SK-N-SH (cell line): Measurements from ENCODE around the gene KCTD7. TPM values are rescaled to one million over a fixed set of nuclear protein-coding genes. Genes with fewer than 3 reads are reported as not detected.

Experiments used
- CTCF ChIA-PET: fragments of 300-600, 350-600 bp; formaldehyde crosslinking; extraction: SDS; loops from one replicate; lab custom pipeline; 2021; lab: Yijun Ruan, JAX
- POLR2A ChIA-PET: fragments of 350-600 bp; sonication (Branson Sonifier 250); formaldehyde crosslinking; extraction: SDS; loops from one replicate; lab custom pipeline; 2020; ENCODE audit warnings: antibody characterized with exemption, inconsistent platforms; lab: Yijun Ruan, JAX
- DNase-seq: peaks from one replicate; pipeline ENCODE4 v3.0.0; 2012
- H2AFZ ChIP-seq: fragments of 200-600 bp; sonication (generic); 2 replicates; pipeline ENCODE4 v1.8.1; 2016; ENCODE audit warnings: antibody characterized with exemption, mild to moderate bottlenecking, low read depth
- H3F3A ChIP-seq: fragments of 200-600 bp; sonication (generic); replicated peaks from 2 replicates; pipeline ENCODE3; 2016; ENCODE audit warnings: antibody characterized with exemption, mild to moderate bottlenecking; ENCODE audit not compliant: insufficient read depth
- H3K27ac ChIP-seq, 2 experiments: fragments of 200-500 bp in 1 of 2; fragments of 200-600 bp in 1 of 2; sonication (Bioruptor generic) in 1 of 2; sonication (generic), shearing (Covaris generic) in 1 of 2; 2 replicates each; pipeline versions ENCODE4 v1.5.1 to v1.6.1; 2014 to 2016; ENCODE audit warnings: low read depth in 2 of 2, inconsistent platforms in 1 of 2, low read length in 1 of 2, mild to moderate bottlenecking in 1 of 2, mixed read lengths in 1 of 2
- H3K27me3 ChIP-seq: fragments of 200-600 bp; sonication (generic), shearing (Covaris generic); 2 replicates; pipeline ENCODE4 v1.6.1; 2016; ENCODE audit warnings: mixed run types; ENCODE audit not compliant: insufficient read depth
- H3K36me3 ChIP-seq, 2 experiments: fragments of 200-500 bp in 1 of 2; fragments of 200-600 bp in 1 of 2; sonication (Bioruptor generic) in 1 of 2; sonication (generic) in 1 of 2; replicated peaks in 1 of 2; 2 replicates each; pipeline versions ENCODE3 to v1.5.1; 2014 to 2016; ENCODE audit warnings: low read length in 1 of 2, mild to moderate bottlenecking in 1 of 2; ENCODE audit not compliant: insufficient read depth in 2 of 2, control insufficient read depth in 1 of 2
- H3K4me1 ChIP-seq, 2 experiments: fragments of 200-500 bp in 1 of 2; fragments of 200-600 bp in 1 of 2; sonication (Bioruptor generic) in 1 of 2; sonication (generic), shearing (Covaris generic) in 1 of 2; 2 replicates each; pipeline versions ENCODE4 v1.5.1 to v1.6.1; 2014 to 2016; ENCODE audit warnings: low read depth in 1 of 2, low read length in 1 of 2, mixed run types in 1 of 2; ENCODE audit not compliant: insufficient read depth in 2 of 2, control insufficient read depth in 1 of 2
- H3K4me2 ChIP-seq: fragments of 200-600 bp; sonication (generic), shearing (Covaris generic); 2 replicates; pipeline ENCODE4 v1.6.1; 2017; ENCODE audit warnings: mixed run types
- H3K4me3 ChIP-seq, 2 experiments: fragments of 200-500 bp in 1 of 2; fragments of 200-600 bp in 1 of 2; sonication (Bioruptor generic) in 1 of 2; sonication (generic), shearing (Covaris generic) in 1 of 2; 2 replicates each; pipeline versions ENCODE4 v1.5.1 to v1.8.1; 2014 to 2016; ENCODE audit warnings: low read depth in 2 of 2, inconsistent platforms in 1 of 2, low read length in 1 of 2, mild to moderate bottlenecking in 1 of 2, mixed read lengths in 1 of 2, moderate library complexity in 1 of 2
- H3K79me2 ChIP-seq: fragments of 200-600 bp; sonication (generic); 2 replicates; pipeline ENCODE4 v1.8.1; 2017; ENCODE audit warnings: mild to moderate bottlenecking; ENCODE audit not compliant: insufficient read depth
- H3K9ac ChIP-seq: fragments of 200-600 bp; sonication (generic); 2 replicates; pipeline ENCODE4 v1.6.1; 2017; ENCODE audit warnings: mixed run types
- H3K9me2 ChIP-seq: fragments of 200-600 bp; sonication (generic); 2 replicates; pipeline ENCODE4 v1.6.1; 2017; ENCODE audit warnings: mixed run types
- H3K9me3 ChIP-seq: fragments of 200-600 bp; sonication (generic); 2 replicates; pipeline ENCODE4 v1.6.1; 2017; ENCODE audit warnings: mixed run types, mild to moderate bottlenecking, moderate library complexity
- H4K20me1 ChIP-seq: fragments of 200-600 bp; sonication (generic); 2 replicates; pipeline ENCODE4 v1.6.1; 2017; ENCODE audit warnings: mild to moderate bottlenecking, mixed run types; ENCODE audit not compliant: insufficient read depth
- CTCF ChIP-seq: fragments of 200-600 bp; sonication (generic); IDR thresholded peaks from 2 replicates; pipeline ENCODE4 v1.6.1; 2017; ENCODE audit warnings: antibody characterized with exemption, mild to moderate bottlenecking, moderate library complexity
- ELF1 ChIP-seq: IDR thresholded peaks from 2 replicates; pipeline ENCODE4 v1.4.0; 2012
- EP300 ChIP-seq, 2 experiments: IDR thresholded peaks; 2 replicates each; pipeline versions ENCODE4 v1.4.0 to v1.6.1; 2012; ENCODE audit warnings: borderline replicate concordance in 1 of 2, low read depth in 1 of 2, low read length in 1 of 2
- EZH2phosphoT487 ChIP-seq: fragments of 200-600 bp; sonication (generic); IDR thresholded peaks from 2 replicates; pipeline ENCODE4 v1.6.1; 2017; ENCODE audit warnings: low read depth, mixed run types, mild to moderate bottlenecking, antibody characterized with exemption, moderate library complexity, borderline replicate concordance
- FOSL2 ChIP-seq: IDR thresholded peaks from 2 replicates; pipeline ENCODE4 v1.4.0; 2012; ENCODE audit warnings: low read depth, mild to moderate bottlenecking, moderate library complexity, borderline replicate concordance
- GABPA ChIP-seq: IDR thresholded peaks from 2 replicates; pipeline ENCODE4 v1.4.0; 2012; ENCODE audit warnings: low read depth, mild to moderate bottlenecking
- MAX ChIP-seq: IDR thresholded peaks from 2 replicates; pipeline ENCODE4 v1.4.0; 2012; ENCODE audit warnings: low read depth
- NFIC ChIP-seq: IDR thresholded peaks from 2 replicates; pipeline ENCODE4 v1.4.0; 2012; ENCODE audit warnings: borderline replicate concordance
- NRF1 ChIP-seq: IDR thresholded peaks from 2 replicates; pipeline ENCODE4 v1.6.1; 2012; ENCODE audit warnings: low read depth, mild to moderate bottlenecking, low read length
- PBX3 ChIP-seq: IDR thresholded peaks from 2 replicates; pipeline ENCODE4; 2012
- RCOR1 ChIP-seq: fragments of 150-350 bp; IDR thresholded peaks from 2 replicates; pipeline ENCODE4 v1.6.1; 2017; ENCODE audit warnings: antibody characterized with exemption, low read length
- REST ChIP-seq: IDR thresholded peaks from 2 replicates; pipeline ENCODE4 v1.6.1; 2012; ENCODE audit warnings: mild to moderate bottlenecking, low read depth, low read length, moderate library complexity
- SIN3A ChIP-seq: IDR thresholded peaks from 2 replicates; pipeline ENCODE4 v1.6.1; 2012; ENCODE audit warnings: low read depth, mild to moderate bottlenecking, low read length, moderate library complexity, borderline replicate concordance
- WGBS: methylation state at CpG from one replicate; pipeline ENCODE4 v1.1.6; 2017; ENCODE audit warnings: low lambda C conversion rate; 5-methylcytosine and 5-hydroxymethylcytosine counted together
- polyA plus RNA-seq, 3 experiments: library from polyadenylated mRNA; depleted of rRNA; stranded (reverse); fragments of >200 nt; gene quantifications; 2 replicates each; pipeline ENCODE4 v1.2.3, GENCODE V29; 2012

KCTD7 gene
- polyA plus RNA-seq, 1 of the 3 experiments (the other 2 are of a cell fraction): 19.5 TPM

- no peaks in the 10 kb centered on the region for H3K9me3 ChIP-seq
- no peaks in the 10 kb centered on the region for H3F3A ChIP-seq
- no peaks in the 10 kb centered on the region for H4K20me1 ChIP-seq
- no peak overlapping the region for H3K4me3 ChIP-seq
- no peak for TF ChIP-seq EZH2phosphoT487
- TF ChIP-seq MAX: no peak
- TF ChIP-seq NFIC: no peak
- TF ChIP-seq EP300 (IDR thresholded peaks at IDR 0.05; ENCODE audit: borderline replicate concordance in 1 of 2, low read depth in 1 of 2, low read length in 1 of 2): no peak
- TF ChIP-seq PBX3: no peak
- TF ChIP-seq NRF1: no peak
- no peak for TF ChIP-seq GABPA
- no peak for TF ChIP-seq CTCF
- no peak for TF ChIP-seq FOSL2
- TF ChIP-seq RCOR1: no peak
- TF ChIP-seq ELF1: no peak
- TF ChIP-seq REST: no peak
- TF ChIP-seq SIN3A: no peak
- H2AFZ ChIP-seq: no peak overlapping the region
- no peak for DNase-seq
- CTCF ChIA-PET: no interaction called here
- no peak overlapping the region for H3K4me2 ChIP-seq
- H3K27ac ChIP-seq: no peak overlapping the region
- POLR2A ChIA-PET: no interaction called here
- 88% methylated on average over 3 of the region's 3 CpGs for WGBS
- H3K36me3 ChIP-seq: no peaks in the 10 kb centered on the region
- no peak overlapping the region for H3K9ac ChIP-seq
- H3K27me3 ChIP-seq: no peaks in the 10 kb centered on the region
- no peaks in the 10 kb centered on the region for H3K79me2 ChIP-seq
- no peaks in the 10 kb centered on the region for H3K9me2 ChIP-seq
- no peaks in the 10 kb centered on the region for H3K4me1 ChIP-seq
Measured at GRCh38 chr7:66602159-66602558, 26.5 kb upstream of the KCTD7 start.
